ENCODE measurements around the gene OR6A2. TPM values are rescaled to one million over a fixed set of nuclear protein-coding genes. Genes with fewer than 3 reads are reported as not detected.
"Not testable (repeated sequence)": the region's sequence is repeated elsewhere in the genome, so short reads cannot be mapped to it uniquely, and the experiment has no call there.

Gene OR6A2
- total RNA-seq, 1 donor from 2014 or later: under 0.01 TPM

DNA sequence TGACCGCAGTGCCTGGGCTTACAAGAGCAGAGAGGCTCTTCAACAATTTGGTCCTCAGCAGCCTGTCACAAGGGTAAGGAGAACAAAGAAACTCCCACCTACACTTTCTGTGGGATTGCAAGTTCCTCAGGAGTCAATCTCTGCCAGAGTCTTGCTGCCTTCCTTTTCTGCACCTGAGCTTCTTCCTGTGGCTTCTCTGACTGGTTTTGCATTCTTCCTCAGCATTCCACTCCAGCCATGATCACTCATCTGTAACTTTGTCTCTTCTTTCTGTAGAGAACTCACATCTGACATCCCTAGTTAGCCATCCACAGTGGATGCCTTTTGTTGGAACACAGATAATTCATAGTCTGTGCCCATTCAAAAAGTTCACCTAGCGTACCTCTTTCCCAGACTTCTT is 14.2 kb upstream of the OR6A2 start:
- DNase-seq (ENCODE audit: low read depth): no peak
- no peak for FAIRE-seq
- H3K4me3 ChIP-seq (ENCODE audit: low read depth, low read length): no peak overlapping the region
- no peaks in the 10 kb centered on the region for H3K27me3 ChIP-seq (ENCODE audit: control insufficient read depth, insufficient read depth, low read length)
- TF ChIP-seq, protein P1, sequence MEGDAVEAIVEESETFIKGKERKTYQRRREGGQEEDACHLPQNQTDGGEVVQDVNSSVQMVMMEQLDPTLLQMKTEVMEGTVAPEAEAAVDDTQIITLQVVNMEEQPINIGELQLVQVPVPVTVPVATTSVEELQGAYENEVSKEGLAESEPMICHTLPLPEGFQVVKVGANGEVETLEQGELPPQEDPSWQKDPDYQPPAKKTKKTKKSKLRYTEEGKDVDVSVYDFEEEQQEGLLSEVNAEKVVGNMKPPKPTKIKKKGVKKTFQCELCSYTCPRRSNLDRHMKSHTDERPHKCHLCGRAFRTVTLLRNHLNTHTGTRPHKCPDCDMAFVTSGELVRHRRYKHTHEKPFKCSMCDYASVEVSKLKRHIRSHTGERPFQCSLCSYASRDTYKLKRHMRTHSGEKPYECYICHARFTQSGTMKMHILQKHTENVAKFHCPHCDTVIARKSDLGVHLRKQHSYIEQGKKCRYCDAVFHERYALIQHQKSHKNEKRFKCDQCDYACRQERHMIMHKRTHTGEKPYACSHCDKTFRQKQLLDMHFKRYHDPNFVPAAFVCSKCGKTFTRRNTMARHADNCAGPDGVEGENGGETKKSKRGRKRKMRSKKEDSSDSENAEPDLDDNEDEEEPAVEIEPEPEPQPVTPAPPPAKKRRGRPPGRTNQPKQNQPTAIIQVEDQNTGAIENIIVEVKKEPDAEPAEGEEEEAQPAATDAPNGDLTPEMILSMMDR (IDR thresholded peaks at IDR 0.05; ENCODE audit: insufficient read depth, low read length, severe bottlenecking): no peak
- H3K36me3 ChIP-seq (ENCODE audit: control insufficient read depth, insufficient read depth, low read length): no peaks in the 10 kb centered on the region

DNA sequence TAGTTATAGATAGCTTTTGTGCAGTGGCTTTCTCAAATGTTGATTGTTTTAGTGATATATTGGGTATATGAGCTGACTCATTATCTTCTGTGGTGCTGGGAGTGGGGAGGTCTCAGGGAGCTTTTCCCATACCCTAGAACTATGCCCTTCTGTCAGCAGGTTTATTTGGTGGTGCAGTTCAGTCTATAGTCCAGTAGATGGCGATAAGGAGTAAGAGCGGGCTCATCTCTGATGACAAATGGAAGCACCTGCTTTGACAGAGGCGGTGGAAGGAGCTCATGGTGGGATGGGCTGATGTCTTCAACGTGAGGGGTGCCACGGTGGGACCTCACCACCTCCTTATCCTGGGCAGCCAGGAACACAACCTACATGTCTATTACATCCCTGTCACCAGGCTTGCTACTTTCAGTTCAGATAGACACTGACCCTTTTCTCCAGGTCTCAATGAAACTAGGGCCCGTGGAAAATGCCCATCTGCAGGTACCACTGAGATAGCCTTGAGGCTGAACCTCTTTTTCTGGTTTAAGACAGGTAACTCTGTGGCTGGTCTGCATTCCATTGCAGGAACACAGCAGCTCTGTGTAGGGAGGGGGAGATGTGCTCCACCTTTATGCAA is 13.0 kb upstream of the OR6A2 start:
- Histone ChIP-seq H3K4me3 (ENCODE audit: low read depth, low read length) (no peak overlapping the region), H3K27me3 (ENCODE audit: control insufficient read depth, insufficient read depth, low read length) (no peaks in the 10 kb centered on the region), H3K36me3 (ENCODE audit: control insufficient read depth, insufficient read depth, low read length) (no peaks in the 10 kb centered on the region)
- DNase-seq (ENCODE audit: low read depth): peak; percentile 50
- peak; percentile 23 for FAIRE-seq
- TF ChIP-seq, protein P1 (IDR thresholded peaks at IDR 0.05; ENCODE audit: insufficient read depth, low read length, severe bottlenecking): peak; percentile 94

DNA sequence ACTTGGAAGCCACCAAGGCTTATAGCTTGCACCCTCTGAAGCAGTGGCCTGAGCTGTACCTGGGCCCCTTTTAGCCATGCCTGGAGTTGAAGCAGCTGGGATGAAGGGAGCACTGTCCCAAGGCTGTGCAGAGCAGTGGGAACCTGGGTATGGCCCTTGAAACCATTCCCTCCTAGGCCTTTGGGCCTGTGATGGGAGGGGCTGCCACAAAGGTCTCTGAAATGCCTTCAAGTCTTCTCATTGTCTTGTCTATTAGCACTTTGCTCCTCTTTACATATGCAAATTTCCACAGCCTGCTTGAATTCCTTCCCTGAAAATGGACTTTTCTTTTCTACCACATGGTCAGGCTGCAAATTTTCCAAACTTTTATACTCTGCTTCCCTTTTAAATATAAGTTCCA is 1.6 kb upstream of the OR6A2 start:
- not testable (repeated sequence) for H3K4me3 ChIP-seq (ENCODE audit: low read depth, low read length); H3K27me3 ChIP-seq (ENCODE audit: control insufficient read depth, insufficient read depth, low read length); FAIRE-seq; DNase-seq (ENCODE audit: low read depth); H3K36me3 ChIP-seq (ENCODE audit: control insufficient read depth, insufficient read depth, low read length)

DNA sequence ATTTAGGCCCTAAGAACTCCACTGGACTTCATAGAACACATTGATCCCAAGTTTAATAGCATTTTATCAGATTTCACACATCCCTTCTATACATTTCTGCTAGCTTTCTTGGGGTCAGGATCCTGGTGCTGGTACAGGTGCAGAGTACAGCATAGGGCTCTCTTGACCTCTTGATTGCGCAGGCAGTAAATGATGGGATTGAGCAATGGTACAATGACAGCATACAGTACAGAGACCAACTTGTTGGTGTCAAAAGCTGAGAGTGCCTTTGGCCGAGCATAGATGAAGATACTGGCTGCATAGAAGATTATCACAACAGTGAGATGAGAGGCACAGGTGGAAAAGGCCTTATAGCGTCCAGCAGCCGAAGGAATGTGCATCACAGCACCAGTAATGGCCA is 4.8 kb downstream of the OR6A2 start:
- FAIRE-seq (no peak), DNase-seq (ENCODE audit: low read depth) (no peak)
- Histone ChIP-seq H3K4me3 (ENCODE audit: low read depth, low read length) (no peak overlapping the region), H3K27me3 (ENCODE audit: control insufficient read depth, insufficient read depth, low read length) (no peaks in the 10 kb centered on the region), H3K36me3 (ENCODE audit: control insufficient read depth, insufficient read depth, low read length) (no peaks in the 10 kb centered on the region)
- TF ChIP-seq, protein P1 (IDR thresholded peaks at IDR 0.05; ENCODE audit: insufficient read depth, low read length, severe bottlenecking): no peak

DNA sequence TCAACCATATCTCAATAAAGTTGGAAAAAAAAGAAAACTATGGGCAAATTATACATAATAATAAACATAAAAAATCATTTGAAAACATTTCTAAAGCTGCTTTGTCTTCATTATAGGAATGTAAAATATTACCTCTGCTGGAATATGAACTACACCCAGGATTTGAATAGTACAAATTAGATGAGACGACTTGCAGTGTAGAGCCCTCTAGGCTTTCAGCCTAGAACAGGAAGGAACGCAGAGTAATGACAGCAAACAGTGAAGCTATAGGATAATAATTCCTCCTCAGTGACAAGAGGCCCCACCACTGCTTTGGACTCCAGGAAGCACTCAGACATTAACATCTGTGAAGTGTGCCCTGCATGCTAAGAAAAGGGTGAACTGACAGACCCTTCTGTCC is 8.9 kb downstream of the OR6A2 start:
- TF ChIP-seq, protein P1 (IDR thresholded peaks at IDR 0.05; ENCODE audit: insufficient read depth, low read length, severe bottlenecking): no peak
- Histone ChIP-seq H3K4me3 (ENCODE audit: low read depth, low read length) (no peak overlapping the region), H3K27me3 (ENCODE audit: control insufficient read depth, insufficient read depth, low read length) (no peaks in the 10 kb centered on the region), H3K36me3 (ENCODE audit: control insufficient read depth, insufficient read depth, low read length) (no peaks in the 10 kb centered on the region)
- DNase-seq (ENCODE audit: low read depth) (no peak), FAIRE-seq (no peak)

DNA sequence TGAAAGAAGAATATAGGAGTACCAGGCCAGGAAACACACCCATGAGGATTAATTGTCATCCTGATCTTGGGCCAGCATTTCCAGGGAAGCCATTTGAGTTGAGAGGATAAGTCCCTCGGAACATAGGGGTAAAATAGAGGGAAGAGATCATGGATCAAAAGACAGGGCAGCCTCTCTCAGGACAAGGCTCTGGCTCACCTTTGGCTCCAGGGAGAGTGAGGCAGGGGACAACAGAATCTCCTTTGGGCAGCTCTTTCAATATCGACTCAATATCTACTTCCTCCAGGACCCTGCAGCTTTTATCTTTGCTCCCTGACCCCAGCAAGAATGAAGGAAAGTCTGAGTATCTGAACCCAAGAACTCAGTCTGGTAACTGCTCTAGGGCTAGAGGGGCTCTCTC is 16.8 kb downstream of the OR6A2 start, which contains the start of gene OR2AG1:
TSS of gene OR2AG1 (plus strand) at position 301 of the 400 bp plus-strand sequence. CDS start 2,018 bp downstream, outside the sequence.
- DNase-seq (ENCODE audit: low read depth): no peak
- no peaks in the 10 kb centered on the region for H3K27me3 ChIP-seq (ENCODE audit: control insufficient read depth, insufficient read depth, low read length)
- FAIRE-seq: no peak
- TF ChIP-seq, protein P1 (IDR thresholded peaks at IDR 0.05; ENCODE audit: insufficient read depth, low read length, severe bottlenecking): no peak
- no peaks in the 10 kb centered on the region for H3K36me3 ChIP-seq (ENCODE audit: control insufficient read depth, insufficient read depth, low read length)
- no peak within 1 kb of the TSS for H3K4me3 ChIP-seq (ENCODE audit: low read depth, low read length)

Measured in bronchial epithelial cell (primary cell).